Measurements from ENCODE around the gene OR52L1.
"Not testable (repeated sequence)": the region's sequence is repeated elsewhere in the genome, so short reads cannot be mapped to it uniquely, and the experiment has no call there.

The OR52L1 gene

DNA sequence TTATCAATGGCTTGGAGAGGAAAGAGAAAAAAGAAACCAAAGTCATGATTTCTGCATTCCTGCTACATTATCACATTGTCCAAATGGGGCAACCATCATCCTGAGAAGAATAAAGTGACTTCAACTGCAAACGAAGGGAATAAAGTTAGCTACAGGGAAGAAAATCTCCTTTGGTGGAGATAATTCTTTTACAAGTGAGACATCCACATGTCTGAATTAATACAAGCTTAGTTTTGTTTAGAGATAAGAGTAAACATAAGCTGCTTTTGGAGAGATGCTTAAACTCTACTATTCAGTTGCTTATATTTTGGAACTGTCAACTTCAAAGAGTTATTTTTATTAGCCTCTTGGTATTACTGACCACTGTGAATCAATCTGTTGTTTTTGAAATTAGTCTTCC, at the start of gene OR52L1:
TSS of gene OR52L1 (minus strand) at position 101 of the 400 bp plus-strand sequence. CDS start at position 46, 55 bp downstream.
- DNase-seq, result no peak

DNA sequence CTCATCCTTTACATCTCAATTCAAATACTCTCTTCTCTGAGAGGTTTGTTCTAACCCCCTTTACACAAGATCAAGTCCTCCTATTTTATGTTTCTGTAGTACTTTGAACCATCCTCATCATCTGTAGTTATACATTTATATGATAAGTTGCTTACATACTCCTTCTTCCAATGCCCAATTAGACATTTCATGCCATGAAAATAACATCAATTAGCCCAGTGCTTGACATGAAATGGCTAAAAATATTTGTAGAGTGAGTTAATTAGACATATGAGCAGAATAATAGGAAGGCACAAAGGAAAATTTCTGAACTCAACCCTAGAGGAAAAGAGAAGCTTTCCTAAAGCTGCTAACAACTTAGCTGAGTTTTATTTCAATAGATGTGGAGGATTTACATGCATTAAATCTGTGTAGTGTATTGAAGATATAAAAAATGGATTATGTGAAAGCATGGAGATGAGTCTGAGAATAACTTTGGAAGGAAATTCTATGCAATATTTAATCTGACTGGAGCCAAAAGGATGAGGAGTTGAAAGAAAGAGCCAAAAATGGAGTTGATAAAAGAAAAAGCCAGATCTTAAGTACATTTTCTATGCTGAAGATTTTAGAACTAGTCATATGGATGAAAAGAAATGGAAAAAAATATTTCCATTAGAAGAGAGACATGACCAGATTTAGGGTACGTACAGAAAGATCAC, 44.1 kb upstream of the OR52L1 start, which contains the start of gene OR56A1:
TSS of gene OR56A1 (minus strand) at position 51 of the 698 bp plus-strand sequence. CDS start 3,066 bp downstream, outside the sequence.
- no peak for DNase-seq

DNA sequence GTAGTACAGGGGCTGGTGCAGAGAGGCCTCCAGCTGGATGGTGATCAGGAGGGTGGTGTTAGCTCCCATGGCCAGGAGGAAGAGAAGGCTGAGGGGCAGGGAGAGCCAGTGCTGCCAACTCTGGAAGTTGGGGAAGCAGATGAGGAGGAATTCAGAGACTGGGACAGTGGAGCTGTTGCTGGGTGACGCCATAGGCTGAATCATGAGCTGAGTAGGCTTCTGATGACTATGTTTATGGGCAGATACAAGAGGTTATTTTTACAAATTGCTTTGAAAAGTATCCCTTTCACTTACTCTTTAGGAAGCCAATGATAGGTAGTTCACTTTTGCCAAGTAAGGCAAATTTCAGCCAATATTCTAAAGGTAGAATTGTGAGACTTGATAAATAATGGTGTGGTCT, 40.7 kb upstream of the OR52L1 start:
- DNase-seq, result no peak

DNA sequence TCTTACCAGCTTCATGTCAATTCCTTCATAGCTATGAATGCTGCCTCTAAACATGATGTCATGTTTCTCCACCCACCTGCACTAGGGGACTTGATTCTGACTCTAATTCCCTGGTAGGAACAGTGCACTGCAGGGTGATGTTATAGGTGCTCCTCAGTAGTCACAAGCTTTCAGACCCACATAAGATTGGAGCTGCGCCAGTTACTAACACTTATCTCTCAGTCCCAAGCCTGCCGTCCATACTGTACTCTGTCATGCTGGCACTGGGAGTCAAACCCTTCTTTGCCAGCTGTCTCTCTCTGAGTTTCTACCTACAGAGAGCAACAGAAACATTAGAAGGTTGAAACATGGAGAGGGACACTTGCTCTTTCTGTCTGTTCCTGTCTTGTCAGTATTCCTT, 38.3 kb upstream of the OR52L1 start:
- no peak for DNase-seq

DNA sequence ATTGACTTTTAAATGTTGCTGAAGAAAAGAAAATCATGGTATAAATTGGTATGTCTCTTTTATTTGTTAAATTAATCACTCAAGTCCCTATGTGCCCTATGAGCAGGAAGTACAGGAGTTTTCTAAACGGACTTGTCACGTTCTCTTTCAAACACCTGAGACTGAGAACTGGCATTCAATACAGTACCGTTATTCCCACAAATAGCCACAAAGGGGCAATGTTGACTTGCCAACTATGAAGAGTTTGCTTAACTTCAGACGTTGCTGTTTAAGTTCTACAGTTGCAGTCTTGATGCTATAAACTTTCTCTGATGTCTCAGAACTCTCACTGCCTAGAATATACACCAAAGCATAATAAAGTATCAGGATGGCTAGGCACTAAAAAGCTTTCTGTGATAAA, 36.2 kb upstream of the OR52L1 start:
- peak; percentile 7 for DNase-seq

DNA sequence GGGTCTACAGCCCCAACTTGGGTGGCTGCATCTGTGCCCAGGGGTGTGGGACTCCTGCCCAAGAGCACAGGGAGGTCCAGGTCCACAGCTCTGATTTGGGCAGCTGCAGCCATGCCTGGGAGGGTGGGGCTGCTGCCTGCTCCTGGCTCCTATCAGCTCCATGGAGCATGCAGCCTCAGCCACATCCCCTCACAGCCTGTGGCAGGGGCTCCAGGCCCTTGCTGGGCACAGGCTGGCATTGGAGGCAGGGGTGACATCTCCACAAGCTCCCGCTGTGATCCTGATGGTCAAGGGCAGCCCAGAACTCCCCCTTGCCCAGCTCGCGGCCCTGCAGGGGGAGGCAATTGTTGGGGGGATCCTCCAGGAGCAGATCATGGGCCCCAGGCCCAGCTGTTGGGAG, 26.3 kb upstream of the OR52L1 start:
- DNase-seq, result no peak

DNA sequence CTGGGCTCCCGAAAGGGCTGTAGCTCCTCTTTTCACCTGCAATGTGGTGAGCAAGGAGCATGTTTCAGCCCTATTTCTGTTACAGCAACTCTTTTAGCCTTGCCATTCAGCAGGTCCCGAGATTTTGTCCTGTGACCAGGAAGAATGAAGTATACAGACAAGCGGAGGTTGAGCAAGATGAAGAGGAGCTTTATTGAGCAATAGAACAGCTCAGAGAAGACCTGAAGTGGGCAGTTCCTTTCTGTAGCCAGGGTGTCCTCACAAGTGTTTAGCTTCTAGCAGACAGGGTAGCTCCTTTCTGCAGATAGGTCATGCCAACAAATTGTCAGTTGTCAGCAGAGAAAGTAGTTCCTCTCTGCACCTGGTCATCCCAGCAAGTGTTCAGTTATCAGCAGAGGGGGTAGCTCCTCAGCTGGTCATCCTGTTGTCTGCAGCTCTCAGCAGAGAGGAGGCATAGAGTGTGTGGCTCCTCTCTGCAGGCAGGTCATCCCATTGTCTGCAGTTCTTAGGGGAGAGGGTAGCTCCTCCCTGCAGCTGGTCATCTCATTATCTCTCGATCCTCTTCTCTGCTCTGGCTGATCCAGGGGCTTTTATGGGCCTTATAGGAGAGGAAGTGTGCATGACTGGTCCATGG, 25.4 kb upstream of the OR52L1 start:
- no peak for DNase-seq

DNA sequence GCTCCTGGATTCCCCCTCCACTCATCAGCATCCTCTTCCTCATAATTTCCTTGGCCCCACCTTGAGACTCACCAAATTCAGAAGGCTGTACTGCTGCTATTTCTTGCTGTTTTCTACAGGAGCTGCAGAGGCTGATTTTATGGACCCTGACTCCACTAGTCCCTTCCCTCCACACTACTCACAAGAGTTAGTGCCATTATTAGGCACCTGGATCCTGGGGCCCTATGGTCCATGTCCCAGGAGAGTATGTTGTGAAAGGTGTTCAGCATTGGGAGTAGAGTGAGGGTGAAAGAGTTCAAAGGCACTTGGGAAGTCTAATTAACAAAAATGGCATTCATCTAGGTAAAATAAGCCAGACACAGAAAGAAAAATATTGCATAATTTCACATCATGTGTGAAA, 20.1 kb upstream of the OR52L1 start, which contains the start of gene OR56A4:
TSS of gene OR56A4 (minus strand) at position 101 of the 400 bp plus-strand sequence. CDS start 3,954 bp downstream, outside the sequence.
- DNase-seq, result no peak

DNA sequence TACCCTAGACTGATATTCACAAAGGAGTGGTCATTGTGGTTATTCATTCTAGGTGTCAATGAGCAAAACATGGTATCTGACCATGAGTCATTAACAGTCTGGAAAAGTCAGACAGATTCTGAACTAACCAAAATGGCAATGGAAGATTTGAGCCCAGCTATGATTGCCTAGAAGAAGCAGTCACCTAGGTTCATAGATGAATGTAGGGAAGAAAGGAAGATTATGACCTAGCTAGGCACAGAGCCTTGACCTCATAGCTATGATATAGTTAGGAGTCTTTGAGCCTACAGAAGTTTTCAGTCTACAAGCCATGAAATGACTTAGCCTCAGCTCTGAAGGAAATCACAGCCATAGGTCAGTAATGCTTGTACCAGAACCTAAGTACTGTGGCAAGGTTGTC, 19.6 kb upstream of the OR52L1 start:
- no peak for DNase-seq

DNA sequence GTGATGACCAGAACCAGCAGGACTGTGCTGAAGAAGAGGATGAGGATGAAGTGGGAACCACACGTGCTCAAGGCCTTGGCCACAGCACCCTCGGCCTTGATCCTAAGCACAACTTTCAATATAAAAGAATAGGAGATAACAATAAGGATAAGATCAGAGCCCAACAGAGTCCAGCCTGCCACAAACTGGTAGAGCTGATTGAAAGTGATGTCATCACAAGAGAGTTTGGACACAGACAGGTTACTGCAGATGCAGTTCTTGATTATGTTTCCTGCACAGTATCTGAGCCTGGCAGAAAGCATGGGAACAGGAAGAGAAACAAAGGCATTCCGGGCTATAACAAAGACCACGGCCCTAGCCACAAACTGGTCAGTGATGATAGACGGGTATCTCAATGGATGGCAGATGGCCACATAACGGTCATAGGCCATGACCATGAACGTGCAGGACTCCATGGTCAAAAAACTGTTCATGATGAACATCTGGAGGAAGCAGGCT, 15.5 kb upstream of the OR52L1 start:
- no peak for DNase-seq

DNA sequence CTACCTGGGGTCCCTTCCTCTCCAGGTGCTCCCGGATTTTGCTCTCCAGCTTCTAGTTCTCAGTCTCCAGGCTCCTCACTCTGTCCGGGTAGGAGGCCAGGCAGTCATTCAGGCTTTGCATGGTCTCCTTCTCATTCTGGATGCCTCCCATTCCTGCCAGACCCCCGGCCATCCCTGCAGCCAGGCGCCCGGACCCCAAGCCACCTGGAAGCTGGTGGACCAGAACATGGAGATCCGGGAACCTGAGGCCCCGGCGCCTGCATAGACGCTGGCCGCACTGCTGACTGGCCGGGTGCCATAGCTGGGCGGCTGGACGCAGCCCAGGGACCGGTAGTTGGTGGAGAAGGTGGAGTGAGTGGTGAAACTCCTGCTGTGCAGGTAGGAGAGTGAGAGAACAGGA, 8.0 kb upstream of the OR52L1 start:
- DNase-seq, result no peak

DNA sequence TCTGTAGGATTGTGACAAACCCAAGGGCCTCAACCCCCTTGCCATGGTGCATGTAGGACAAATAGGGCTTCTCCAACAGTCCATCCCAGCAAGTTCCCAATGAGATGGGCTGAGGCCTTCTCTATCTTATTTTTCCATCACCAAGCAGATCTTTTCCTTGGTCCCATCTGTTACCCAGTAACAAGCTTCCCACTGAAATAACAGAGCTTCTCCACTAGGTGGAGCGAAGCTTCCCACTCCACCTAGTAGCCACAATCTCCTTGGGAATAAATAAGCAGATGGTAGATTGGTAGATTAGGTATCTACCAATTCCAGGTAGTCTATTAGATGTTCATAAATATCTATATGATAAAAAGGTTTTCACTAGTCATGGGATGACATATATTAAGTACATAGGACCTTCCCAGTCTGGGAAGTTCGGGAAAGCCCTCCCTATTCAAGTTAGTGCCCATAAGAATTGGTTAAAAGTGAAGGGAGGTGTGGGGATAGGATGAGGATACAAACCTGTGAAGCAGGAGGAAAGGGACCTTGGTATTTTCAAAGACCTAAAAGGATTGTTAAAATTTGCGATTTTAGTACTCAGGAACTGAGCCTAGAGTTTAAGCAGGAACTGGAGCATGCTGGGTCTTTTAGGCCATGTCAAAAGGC, 5.9 kb upstream of the OR52L1 start:
- DNase-seq, result no peak

DNA sequence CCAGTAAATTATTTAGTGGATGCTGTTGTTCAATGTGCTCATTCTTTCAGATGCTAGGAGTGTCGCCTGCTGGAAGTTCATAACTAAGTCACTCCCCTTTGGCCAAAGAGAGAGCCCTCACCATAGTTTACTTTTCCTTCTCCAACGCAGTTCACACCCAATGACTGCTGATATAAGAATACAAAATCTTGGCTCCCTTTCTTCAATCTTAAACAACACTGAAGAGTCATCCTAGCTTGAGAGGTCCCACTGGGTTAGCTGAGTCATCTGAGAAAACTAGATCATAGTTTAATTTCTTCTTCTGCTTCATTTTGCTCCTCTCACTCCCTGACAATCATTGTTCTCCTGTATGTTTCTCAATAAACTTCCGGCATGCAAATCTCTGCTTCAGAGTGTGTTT, 5.4 kb upstream of the OR52L1 start:
- DNase-seq, result no peak

DNA sequence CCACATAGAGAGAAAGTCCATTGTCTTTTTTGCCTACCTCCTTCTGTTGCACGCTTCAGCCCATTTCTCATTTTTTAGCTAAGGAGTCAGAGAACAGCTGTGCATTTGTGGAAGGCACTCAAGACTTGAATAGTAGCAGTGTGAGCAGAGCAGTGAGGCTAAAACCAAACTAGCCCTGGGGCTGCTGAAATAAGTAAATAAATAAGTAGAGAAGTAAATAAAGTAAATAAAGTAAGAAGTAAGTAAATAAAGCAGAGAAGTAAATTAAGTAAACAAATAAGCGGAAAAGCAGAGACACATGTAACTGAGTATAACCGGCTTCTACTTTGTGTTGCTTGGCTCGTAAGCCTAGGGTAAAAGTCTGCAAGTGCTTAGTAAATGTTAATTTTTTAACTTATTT, 2.4 kb upstream of the OR52L1 start:
- no peak for DNase-seq

DNA sequence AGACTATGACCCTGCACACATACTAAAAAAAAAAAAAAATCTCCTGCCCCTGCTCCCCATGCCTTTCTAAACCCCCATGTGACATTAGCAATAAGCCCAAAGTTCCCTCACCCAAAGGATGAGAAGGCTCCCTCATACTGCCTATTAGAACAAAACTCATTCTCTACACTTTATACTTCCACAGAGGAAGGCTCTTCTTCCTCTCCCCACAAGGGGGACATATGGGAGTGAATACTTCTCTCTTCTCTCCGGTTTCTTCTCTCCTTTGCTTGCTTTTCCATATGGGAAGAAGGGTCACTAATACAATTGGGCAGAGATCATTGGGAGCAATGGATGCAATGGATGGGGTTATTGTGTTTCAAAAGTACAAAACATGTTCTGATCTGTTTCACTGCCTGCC, 3.3 kb downstream of the OR52L1 start:
- no peak for DNase-seq

DNA sequence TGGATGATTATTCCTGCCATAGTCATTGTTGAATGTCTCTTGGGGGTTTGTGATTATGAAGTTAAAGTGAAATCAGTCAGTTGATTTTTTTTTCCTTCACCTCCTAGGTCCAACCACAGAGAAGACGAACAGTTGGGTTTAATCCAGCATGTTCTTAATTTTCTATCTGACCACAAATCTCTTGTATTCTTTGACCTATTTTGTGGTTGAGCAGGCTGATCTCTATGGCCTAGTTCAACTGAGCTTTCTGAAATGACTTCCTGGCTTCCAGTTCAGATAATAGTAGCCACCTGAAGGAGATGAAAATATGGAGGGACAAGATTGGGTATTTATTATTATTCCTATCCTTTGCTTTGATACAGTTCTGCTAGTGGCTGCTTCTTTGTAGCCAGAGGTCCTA, 13.3 kb downstream of the OR52L1 start:
- DNase-seq, result no peak

DNA sequence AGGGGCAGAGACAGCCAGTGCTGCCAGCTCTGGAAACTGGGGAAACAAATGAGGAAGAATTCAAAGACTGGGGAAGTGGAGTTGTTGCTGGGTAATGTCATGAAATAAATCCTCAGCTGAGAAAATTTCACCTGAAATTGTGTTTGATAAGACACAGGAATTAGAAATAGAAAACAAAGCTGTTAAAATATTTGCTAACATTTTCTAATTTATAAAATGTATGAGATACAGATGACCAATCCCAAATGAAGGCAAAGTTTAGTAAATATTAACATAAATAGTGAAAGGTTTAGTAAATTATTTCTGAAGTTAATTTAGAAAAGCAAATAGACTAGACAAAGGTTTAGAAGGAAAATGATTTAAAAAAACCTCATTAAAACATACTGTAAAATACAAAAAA, 18.4 kb downstream of the OR52L1 start, which contains the start of gene OR56A5:
TSS of gene OR56A5 (minus strand) at position 101 of the 400 bp plus-strand sequence. CDS start at position 101, 0 bp downstream.
- DNase-seq, result no peak

DNA sequence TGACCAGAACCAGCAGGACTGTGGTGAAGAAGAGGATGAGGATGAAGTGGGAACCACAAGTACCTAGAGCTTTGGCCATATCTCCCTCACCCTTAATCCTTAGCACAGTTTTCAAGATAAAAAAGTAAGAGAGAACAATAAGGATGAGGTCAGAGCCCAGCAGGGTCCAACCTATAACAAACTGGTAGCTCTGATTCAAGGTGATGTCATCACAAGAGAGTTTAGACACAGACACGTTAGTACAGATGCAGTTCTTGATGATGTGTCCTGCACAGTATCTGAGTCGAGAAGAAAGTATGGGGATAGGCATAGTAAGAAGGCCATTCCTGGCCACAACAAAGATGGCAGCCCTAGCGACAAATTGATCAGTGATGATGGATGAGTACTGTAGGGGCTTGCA, 19.1 kb downstream of the OR52L1 start:
- no peak for DNase-seq

DNA sequence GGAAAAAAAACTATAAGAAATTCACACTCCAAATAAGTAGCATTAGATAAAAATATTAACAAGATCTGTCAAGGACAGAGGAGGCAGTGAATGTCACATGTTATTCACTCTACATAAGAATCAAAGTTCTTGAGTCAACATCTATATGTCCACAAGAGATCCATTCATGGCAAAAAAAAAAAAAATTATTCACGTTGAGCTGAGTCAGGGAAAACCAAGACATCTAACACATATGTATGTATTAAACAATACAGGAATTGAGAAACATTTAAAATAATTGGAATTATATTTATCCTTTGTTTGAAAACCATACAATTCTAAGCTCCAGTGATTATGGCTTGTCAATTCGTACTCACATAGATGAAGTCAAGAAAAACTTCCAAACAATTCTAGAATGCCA, 19.8 kb downstream of the OR52L1 start:
- DNase-seq, result no peak

DNA sequence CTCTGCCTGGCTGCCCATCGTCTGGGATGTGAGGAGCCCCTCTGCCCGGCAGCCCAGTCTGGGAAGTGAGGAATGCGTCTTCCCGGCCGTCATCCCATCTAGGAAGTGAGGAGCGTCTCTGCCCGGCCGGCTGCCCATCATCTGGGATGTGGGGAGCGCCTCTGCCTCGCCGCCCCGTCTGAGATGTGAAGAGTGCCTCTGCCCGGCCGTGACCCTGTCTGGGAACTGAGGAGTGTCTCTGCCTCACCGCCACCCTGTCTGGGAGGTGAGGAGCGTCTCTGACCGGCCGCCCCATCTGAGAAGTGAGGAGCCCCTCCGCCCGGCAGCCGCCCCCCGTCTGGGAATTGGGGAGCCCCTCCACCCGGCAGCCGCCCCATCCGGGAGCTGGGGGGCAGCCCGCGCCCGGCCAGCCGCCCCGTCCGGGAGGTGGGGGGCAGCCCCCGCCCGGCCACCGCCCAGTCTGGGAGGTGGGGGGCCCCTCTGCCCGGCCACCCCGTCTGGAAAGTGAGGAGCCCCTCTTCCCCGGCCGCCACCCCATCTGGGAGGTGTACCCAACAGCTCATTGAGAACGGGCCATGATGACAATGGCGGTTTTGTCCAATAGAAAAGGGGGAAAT, 26.0 kb downstream of the OR52L1 start:
- DNase-seq, result not testable (repeated sequence)

DNA sequence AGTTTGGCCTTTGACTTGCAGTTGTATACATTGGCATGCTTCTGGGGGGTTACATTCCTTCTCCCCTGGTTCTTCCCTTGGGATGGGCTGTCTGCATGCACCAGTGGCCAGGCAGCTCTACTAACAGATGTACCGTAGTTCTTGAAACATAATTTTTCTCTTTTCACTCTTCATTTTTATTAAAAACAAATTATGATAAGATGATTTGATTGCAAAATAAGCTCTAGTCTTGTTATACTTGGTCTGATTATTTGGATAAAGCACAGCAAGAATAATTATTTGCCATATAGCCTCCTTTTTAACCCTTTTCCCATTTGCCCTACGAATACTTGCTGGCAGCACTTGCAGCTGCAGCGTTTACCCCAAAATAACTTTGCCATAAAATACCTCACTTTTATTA, 31.2 kb downstream of the OR52L1 start:
- no peak for DNase-seq

DNA sequence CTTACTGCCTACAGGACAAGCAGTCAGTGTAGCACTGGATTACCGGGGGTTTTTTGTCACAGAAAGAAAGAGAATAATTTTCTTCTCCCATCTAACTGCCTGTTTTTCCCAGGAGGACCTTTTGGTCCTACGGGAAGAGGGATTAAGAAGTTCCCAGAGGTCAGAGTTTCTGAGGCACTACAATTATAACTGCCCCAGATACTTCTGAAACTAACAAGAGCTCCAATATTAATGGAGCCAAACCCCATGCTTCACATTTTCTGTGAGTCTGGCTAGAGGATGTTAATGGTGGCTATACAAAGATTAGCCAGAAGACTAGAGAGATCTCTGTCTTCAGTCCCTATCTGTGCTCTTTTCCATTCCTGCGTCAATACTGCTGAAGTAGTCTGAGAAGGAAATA, 44.8 kb downstream of the OR52L1 start, which contains the start of gene OR56A3:
TSS of gene OR56A3 (plus strand) at position 301 of the 400 bp plus-strand sequence. CDS start 5,096 bp downstream, outside the sequence.
- no peak for DNase-seq

DNA sequence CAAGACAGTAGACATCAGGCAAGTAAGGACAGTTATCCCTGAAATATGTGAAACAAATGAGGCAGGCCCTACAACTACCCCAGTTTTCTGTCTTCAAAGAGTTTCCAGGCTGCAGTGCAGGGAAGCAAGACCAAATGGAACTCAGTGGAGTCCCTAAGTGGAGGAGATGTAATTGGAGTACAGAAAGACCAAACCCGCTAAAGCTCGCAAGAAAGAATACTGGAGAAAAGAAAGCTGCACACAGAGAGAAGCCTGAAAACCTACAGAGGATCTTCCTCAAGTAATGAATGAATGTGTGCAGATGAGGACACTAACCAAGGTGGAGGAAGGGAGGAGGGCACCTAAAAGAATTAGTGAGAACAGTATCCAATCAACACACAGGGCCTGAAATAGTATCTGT, 46.0 kb downstream of the OR52L1 start:
- DNase-seq, result no peak
